Caco-2 (cell line): ENCODE measurements around the gene FRA10AC1. TPM values are rescaled to one million over a fixed set of nuclear protein-coding genes. Genes with fewer than 3 reads are reported as not detected.

ENCODE experiments used
- Bru-seq: library from RNA; stranded (reverse); fragments of 400-500 nt; gene quantifications from one replicate; lab custom pipeline; 2021; lab: Mats Ljungman, UMichigan
- BruChase-seq, 2 experiments: library from RNA; stranded (reverse); fragments of 400-500 nt; gene quantifications; one replicate each; lab custom pipeline; 2021; lab: Mats Ljungman, UMichigan
- BruUV-seq: library from RNA; stranded (reverse); fragments of 400-500 nt; replicated peaks from 2 replicates; lab custom pipeline; 2021; lab: Mats Ljungman, UMichigan
- CTCF ChIA-PET: fragments of 300-600 bp; sonication (Branson Sonifier 250); formaldehyde crosslinking; loops from one replicate; lab custom pipeline; 2022; ENCODE audit warnings: antibody characterized with exemption; lab: Charles Lee
- POLR2A ChIA-PET: fragments of 300-600 bp; sonication (Branson Sonifier 250); formaldehyde crosslinking; loops from one replicate; lab custom pipeline; 2022; ENCODE audit warnings: antibody characterized with exemption; lab: Charles Lee
- DNase-seq, 2 experiments: peaks; one replicate each; pipeline versions ENCODE4 v3.0.0 to v3.0.0-alpha.2; 2020 to 2022
- H3K27me3 ChIP-seq: replicated peaks from 2 replicates; pipeline ENCODE4 v1.6.0; 2011; ENCODE audit warnings: low read length; ENCODE audit not compliant: control insufficient read depth, insufficient read depth
- H3K36me3 ChIP-seq: 2 replicates; pipeline ENCODE4 v1.5.1; 2011; ENCODE audit warnings: low read length; ENCODE audit not compliant: control insufficient read depth, insufficient read depth
- H3K4me1 ChIP-seq: fragments of 250-450 bp; sonication (Bioruptor Pico); 2 replicates; pipeline ENCODE4 v1.5.1; 2020; ENCODE audit warnings: mild to moderate bottlenecking
- H3K4me3 ChIP-seq: 2 replicates; pipeline ENCODE4 v1.5.1; 2011; ENCODE audit warnings: low read depth, mild to moderate bottlenecking, control low read depth, low read length
- H3K9me3 ChIP-seq: fragments of 250-450 bp; sonication (Bioruptor Pico); 2 replicates; pipeline ENCODE4 v1.5.1; 2020; ENCODE audit warnings: mild to moderate bottlenecking, moderate library complexity
- H3K27ac Mint-ChIP-seq: one replicate; pipeline ENCODE4 v1.8.0; 2022; ENCODE audit warnings: mixed read lengths; ENCODE audit not compliant: unreplicated experiment
- H3K27me3 Mint-ChIP-seq: one replicate; pipeline ENCODE4 v1.8.0; 2022; ENCODE audit warnings: mixed read lengths; ENCODE audit not compliant: insufficient read depth, unreplicated experiment
- H3K36me3 Mint-ChIP-seq: one replicate; pipeline ENCODE4 v1.8.0; 2022; ENCODE audit warnings: mild to moderate bottlenecking, mixed read lengths; ENCODE audit not compliant: insufficient read depth, unreplicated experiment
- H3K4me1 Mint-ChIP-seq: one replicate; pipeline ENCODE4 v1.8.0; 2022; ENCODE audit warnings: low read depth, mixed read lengths; ENCODE audit not compliant: unreplicated experiment
- H3K4me3 Mint-ChIP-seq: one replicate; pipeline ENCODE4 v1.8.0; 2022; ENCODE audit warnings: mild to moderate bottlenecking, moderate library complexity, mixed read lengths; ENCODE audit not compliant: unreplicated experiment
- H3K9me3 Mint-ChIP-seq: one replicate; pipeline ENCODE4 v1.8.0; 2022; ENCODE audit warnings: mixed read lengths; ENCODE audit not compliant: unreplicated experiment
- intact Hi-C: fragments of 100-400 bp; cut with micrococcal nuclease; formaldehyde crosslinking; loops from one replicate; pipeline ENCODE4 v1.10.0; 2022; ENCODE audit not compliant: unreplicated experiment
- long read RNA-seq: library from polyadenylated mRNA; stranded (forward); transcript quantifications from one replicate; pipeline ENCODE4 v2.0.0, GENCODE V29; 2022
- total RNA-seq: library from RNA; stranded (reverse); gene quantifications from 2 replicates; pipeline ENCODE4 v1.2.3, GENCODE V29; 2022
- TF ChIP-seq, protein P1 (sequence below), 2 experiments: fragments of 200-600 bp in 1 of 2; IDR thresholded peaks; 1 replicate in 1 of 2; 2 replicates in 1 of 2; pipeline versions ENCODE4 v1.5.1 to v1.8.0; 2011 to 2022; ENCODE audit warnings: antibody characterized with exemption in 1 of 2, control low read depth in 1 of 2, inconsistent platforms in 1 of 2, low read depth in 1 of 2, low read length in 1 of 2, mild to moderate bottlenecking in 1 of 2, moderate library complexity in 1 of 2; ENCODE audit not compliant: insufficient read depth in 1 of 2, severe bottlenecking in 1 of 2, unreplicated experiment in 1 of 2

Gene FRA10AC1, protein sequence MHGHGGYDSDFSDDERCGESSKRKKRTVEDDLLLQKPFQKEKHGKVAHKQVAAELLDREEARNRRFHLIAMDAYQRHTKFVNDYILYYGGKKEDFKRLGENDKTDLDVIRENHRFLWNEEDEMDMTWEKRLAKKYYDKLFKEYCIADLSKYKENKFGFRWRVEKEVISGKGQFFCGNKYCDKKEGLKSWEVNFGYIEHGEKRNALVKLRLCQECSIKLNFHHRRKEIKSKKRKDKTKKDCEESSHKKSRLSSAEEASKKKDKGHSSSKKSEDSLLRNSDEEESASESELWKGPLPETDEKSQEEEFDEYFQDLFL
- total RNA-seq (12.5 and 15.1 TPM in 2 replicates), Bru-seq, nascent RNA (percentile 84 among the genes with signal in this experiment), BruChase-seq, experiment 1, labeled RNA remaining after a 2-hour chase (percentile 86 among the genes with signal in this experiment), BruChase-seq, experiment 2, labeled RNA remaining after a 6-hour chase (percentile 72 among the genes with signal in this experiment)
- long read RNA-seq, transcript FRA10AC1-201 (14 exons, 3,089 nt): major isoform, 14 of 26 reads
- long read RNA-seq, partial matches to known transcripts: 2 of 26 reads
- long read RNA-seq, other reads (novel, unspliced or antisense): 10 of 26 reads

DNA sequence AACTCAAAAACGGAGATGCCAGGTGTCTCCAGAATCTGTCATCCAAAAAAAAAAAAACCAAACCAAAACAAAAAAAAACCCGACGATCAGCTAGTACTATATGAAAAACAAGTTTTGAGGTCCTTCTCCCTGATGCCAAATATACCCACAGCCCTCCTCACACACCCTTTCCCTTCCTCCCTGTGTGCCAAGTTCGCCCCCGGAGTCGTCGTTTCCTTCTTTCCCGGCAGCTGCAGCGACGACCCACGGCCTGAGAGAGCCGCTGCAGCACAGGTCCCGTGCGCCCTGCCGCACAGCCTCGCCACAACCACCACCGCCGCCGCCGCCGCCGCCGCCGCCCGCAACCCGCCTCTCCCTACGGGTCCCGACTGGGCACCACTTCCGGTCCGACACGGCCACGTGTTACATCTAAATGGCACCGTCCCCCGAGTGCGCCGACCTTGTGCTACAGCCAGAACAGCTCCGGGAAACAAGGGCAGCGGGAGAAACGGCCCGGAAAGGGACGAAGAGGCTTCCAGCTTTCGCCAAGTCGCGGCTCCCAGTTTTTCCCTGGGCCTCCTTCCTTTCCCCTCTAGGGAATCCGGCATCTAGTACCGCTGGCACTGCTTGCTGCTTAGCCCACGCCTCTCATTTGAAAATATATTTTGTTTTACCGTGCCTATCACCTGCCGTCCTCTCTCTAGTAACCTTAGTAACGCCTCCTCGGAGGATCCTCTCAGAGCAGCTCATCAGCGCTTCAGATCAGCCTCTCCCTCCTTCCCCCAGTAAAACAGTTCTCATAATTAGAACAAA lies at the start of gene FRA10AC1:
TSS of gene FRA10AC1 (minus strand) at position 383 of the 792 bp plus-strand sequence. CDS start 2,486 bp downstream, outside the sequence.
- no peaks in the 10 kb centered on the region for H3K27me3 ChIP-seq
- POLR2A ChIA-PET: interaction anchor here (0.6 to 1.4 kb wide), 4 partner anchors 9 to 641 kb away, joined by 5 to 11 read pairs (median 8); no protein-coding TSS in a partner anchor
- TF ChIP-seq, protein P1, sequence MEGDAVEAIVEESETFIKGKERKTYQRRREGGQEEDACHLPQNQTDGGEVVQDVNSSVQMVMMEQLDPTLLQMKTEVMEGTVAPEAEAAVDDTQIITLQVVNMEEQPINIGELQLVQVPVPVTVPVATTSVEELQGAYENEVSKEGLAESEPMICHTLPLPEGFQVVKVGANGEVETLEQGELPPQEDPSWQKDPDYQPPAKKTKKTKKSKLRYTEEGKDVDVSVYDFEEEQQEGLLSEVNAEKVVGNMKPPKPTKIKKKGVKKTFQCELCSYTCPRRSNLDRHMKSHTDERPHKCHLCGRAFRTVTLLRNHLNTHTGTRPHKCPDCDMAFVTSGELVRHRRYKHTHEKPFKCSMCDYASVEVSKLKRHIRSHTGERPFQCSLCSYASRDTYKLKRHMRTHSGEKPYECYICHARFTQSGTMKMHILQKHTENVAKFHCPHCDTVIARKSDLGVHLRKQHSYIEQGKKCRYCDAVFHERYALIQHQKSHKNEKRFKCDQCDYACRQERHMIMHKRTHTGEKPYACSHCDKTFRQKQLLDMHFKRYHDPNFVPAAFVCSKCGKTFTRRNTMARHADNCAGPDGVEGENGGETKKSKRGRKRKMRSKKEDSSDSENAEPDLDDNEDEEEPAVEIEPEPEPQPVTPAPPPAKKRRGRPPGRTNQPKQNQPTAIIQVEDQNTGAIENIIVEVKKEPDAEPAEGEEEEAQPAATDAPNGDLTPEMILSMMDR (IDR thresholded peaks at IDR 0.05; ENCODE audit: insufficient read depth in 1 of 2, low read depth in 1 of 2, low read length in 1 of 2, severe bottlenecking in 1 of 2, unreplicated experiment in 1 of 2): peak; percentile 20 to 54
- H3K4me1 ChIP-seq: peaks cover 4% of the 10 kb centered on the region; the same call in 1 of the 2 replicates
- no peaks in the 10 kb centered on the region for H3K27me3 Mint-ChIP-seq
- H3K4me3 ChIP-seq: peak within 1 kb of the TSS; percentile 85
- no peaks in the 10 kb centered on the region for H3K36me3 Mint-ChIP-seq
- H3K4me3 Mint-ChIP-seq: no peak within 1 kb of the TSS
- DNase-seq: peak; percentile 94 to 95
- peaks cover 12% of the 10 kb centered on the region for H3K4me1 Mint-ChIP-seq
- no peaks in the 10 kb centered on the region for H3K36me3 ChIP-seq
- no peak within 1 kb of the TSS for H3K27ac Mint-ChIP-seq
- CTCF ChIA-PET: interaction anchor here (0.6 to 2.2 kb wide), 8 partner anchors 8 to 1367 kb away, joined by 3 to 20 read pairs (median 4); no protein-coding TSS in a partner anchor
- H3K9me3 Mint-ChIP-seq: no peaks in the 10 kb centered on the region
- no peaks in the 10 kb centered on the region for H3K9me3 ChIP-seq
- BruUV-seq: no TSS peak
- intact Hi-C loops: loop anchor here (1.0 to 2.0 kb wide), 2 partner anchors 44 to 114 kb away; no protein-coding TSS in a partner anchor

DNA sequence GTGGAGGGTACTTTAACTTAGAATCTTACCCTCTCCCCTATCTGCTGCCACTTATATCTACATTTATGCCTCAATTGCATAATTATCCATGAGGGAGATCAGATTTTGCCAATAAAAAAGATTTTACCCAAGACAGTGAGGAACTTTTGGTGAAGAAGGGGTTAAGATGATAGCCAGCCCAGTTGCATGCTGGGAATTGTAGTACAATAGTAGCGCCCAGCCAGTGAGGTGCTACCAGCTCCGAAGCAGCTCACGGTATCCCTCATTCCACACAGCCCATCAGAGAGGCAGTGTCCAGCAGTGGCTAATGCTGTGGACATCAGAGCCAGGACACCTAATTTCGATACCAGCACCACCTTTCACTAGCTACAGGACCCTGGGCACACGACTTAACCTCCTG lies 49.4 kb upstream of the FRA10AC1 start:
- TF ChIP-seq, protein P1 (IDR thresholded peaks at IDR 0.05; ENCODE audit: insufficient read depth in 1 of 2, low read depth in 1 of 2, low read length in 1 of 2, severe bottlenecking in 1 of 2, unreplicated experiment in 1 of 2): no peak
- no peaks in the 10 kb centered on the region; the same call in 1 of the 2 replicates for H3K27me3 ChIP-seq
- H3K36me3 Mint-ChIP-seq: no peaks in the 10 kb centered on the region
- peak overlapping the region; percentile 12; the same call in 1 of the 2 replicates for H3K4me3 ChIP-seq
- intact Hi-C loops: no loop called here
- BruUV-seq: no TSS peak
- peak; percentile 55 to 56 for DNase-seq
- peaks cover 24% of the 10 kb centered on the region for H3K4me1 Mint-ChIP-seq
- H3K27me3 Mint-ChIP-seq: no peaks in the 10 kb centered on the region
- no peaks in the 10 kb centered on the region for H3K9me3 Mint-ChIP-seq
- ChIA-PET CTCF (interaction anchor here (0.5 to 2.6 kb wide), 2 partner anchors 64 to 172 kb away, joined by 3 to 21 read pairs; no protein-coding TSS in a partner anchor), POLR2A (no interaction called here)
- H3K27ac Mint-ChIP-seq: no peak overlapping the region
- no peaks in the 10 kb centered on the region for H3K36me3 ChIP-seq
- peak overlapping the region; percentile 20 for H3K4me3 Mint-ChIP-seq
- peaks cover 20% of the 10 kb centered on the region for H3K4me1 ChIP-seq
- no peaks in the 10 kb centered on the region for H3K9me3 ChIP-seq
